ENCODE results near the gene COQ5. TPM values are rescaled to one million over a fixed set of nuclear protein-coding genes. Genes with fewer than 3 reads are reported as not detected.
A peak's percentile ranks its signal among the peaks of the same experiment; 100 is the strongest.
"Not testable (repeated sequence)": the region's sequence is repeated elsewhere in the genome, so short reads cannot be mapped to it uniquely, and the experiment has no call there.

The COQ5 gene
- total RNA-seq, 1 donor from 2014 or later, result 42.9 TPM

DNA sequence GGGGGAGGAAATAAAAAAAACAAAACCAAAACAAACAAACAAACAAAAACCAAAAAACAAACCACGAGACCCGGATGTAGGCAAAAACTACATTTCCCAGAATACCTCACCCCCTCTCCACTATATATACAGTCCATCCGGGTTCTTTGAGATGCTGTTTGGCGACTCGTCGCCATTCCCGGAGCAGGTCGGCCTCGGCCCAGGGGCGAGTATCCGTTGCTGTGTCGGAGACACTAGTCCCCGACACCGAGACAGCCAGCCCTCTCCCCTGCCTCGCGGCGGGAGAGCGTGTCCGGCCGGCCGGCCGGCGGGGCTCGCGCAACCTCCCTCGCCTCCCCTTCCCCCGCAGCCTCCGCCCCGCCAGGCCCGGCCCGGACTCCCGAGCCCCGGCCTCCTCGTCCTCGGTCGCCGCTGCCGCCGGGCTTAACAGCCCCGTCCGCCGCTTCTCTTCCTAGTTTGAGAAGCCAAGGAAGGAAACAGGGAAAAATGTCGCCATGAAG, 5.3 kb upstream of the COQ5 start, which contains the start of gene RNF10:
TSS of gene RNF10 (plus strand) at position 154 of the 500 bp plus-strand sequence. CDS start 456 bp downstream, outside the sequence.
- intact Hi-C loops (cut with DNase I), result no loop called here
- DNase-seq (ENCODE audit: missing footprints), result peak; percentile 88

DNA sequence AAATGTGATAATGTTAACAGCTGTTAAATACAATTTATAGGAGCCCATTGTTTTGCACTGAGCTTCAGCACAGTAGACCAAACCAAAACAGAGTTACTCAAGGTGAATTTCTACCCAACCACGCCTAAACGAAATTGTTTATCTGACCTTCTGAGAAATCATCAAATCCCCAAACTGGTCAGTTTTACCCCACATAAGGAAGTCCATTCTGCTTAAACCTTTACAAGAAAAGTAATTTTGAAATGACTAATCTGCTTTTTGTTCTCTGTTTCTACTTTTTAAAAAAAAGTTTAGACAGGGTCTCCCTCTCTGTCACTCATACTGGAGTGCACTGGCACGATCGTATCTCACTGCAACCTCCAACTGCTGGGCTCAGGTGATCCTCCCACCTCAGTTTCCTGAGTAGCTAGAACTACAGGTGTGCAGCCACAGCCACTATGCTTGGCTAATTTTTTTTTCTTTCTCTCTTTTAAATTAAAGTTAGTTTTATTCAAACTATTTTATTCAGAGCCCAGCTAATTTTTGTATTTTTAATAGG, 3.8 kb upstream of the COQ5 start:
- ATAC-seq (no peak), DNase-seq (ENCODE audit: missing footprints) (no peak)
- intact Hi-C loops (cut with DNase I), result no loop called here

More for the DNA sequence above, 5.3 kb upstream of the COQ5 start, which contains the start of gene RNF10:
- ATAC-seq, result peak; percentile 75

- ATAC-seq; DNase-seq (ENCODE audit: missing footprints); intact Hi-C loops (cut with DNase I): not testable (repeated sequence)
Observed at GRCh38 chr12:120530418-120530761, 1.4 kb upstream of the COQ5 start.

GRCh38 chr12:120529641-120530417, 871 bp upstream of the COQ5 start:
- intact Hi-C loops (cut with DNase I), result loop anchor here (2.0 to 5.0 kb wide), 3 partner anchors 51 to 157 kb away; partner anchors contain the start of genes COX6A1, MLEC and POP5
- ATAC-seq (no peak), DNase-seq (ENCODE audit: missing footprints) (no peak)

DNA sequence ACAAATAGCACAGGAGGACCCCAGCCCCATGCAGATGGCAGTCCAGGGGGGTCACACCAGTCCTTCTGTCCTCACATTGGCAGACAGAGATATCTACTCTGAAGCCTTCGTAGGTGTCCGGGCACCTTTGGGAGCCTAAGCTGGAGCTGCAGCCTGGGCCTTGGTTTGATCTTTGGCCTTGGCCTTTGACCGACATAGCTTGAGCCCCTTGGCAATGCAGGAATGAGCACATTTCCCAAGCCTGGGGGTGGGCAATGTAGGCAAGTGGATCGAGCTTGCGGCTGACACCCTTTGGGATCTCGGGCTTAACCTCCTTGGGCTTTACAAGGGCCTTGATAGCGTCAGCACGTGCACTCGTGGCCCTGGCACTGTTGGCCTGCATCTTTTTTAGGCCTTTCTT, 6.4 kb downstream of the COQ5 start:
- intact Hi-C loops (cut with DNase I), result no loop called here
- DNase-seq (ENCODE audit: missing footprints) (no peak), ATAC-seq (no peak)

GRCh38 chr12:120519324-120519723, 9.6 kb downstream of the COQ5 start:
- ATAC-seq; intact Hi-C loops (cut with DNase I); DNase-seq (ENCODE audit: missing footprints): not testable (repeated sequence)

DNA sequence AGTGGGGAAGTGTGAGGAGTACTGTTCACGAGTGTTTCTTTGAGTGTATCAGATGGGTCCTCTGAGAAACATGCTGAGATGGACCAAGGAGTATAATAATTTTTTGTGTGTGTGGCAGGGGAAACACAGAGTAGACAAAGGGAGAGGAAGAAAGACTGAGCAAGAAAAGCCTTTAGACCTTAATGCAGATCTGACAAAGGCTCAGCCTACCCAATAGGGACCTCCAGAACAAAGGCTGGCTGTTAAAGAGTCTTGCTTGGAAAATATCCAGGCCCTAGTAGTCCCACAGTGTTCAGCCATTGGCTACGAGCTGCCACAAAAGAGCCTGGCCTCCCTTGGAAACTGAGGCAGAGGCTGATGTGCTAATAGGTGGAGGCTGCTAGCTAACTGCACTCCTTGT, 13.5 kb downstream of the COQ5 start:
- intact Hi-C loops (cut with DNase I), result no loop called here
- DNase-seq (ENCODE audit: missing footprints), result no peak
- ATAC-seq, result no peak

DNA sequence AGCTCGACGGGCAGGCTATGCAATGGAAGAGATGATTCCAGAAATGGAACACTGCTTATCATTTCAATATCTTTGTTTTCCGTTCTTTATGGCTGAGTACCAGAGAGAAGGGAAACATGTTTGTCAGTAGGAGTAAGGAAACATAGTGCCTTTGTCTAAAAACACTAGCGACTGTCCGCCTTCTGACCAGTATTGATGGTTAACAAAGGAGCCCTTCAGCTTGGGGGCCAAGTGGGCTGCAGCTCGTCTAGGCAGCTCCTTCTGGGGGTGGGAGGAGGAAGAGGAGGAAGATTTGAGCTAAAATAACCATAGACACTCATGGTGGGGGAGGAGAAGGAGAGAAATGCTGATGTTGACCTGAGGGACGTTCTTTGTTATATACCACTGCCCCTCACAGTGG, 15.0 kb downstream of the COQ5 start:
- intact Hi-C loops (cut with DNase I), result no loop called here
- DNase-seq (ENCODE audit: missing footprints), result no peak
- no peak for ATAC-seq

DNA sequence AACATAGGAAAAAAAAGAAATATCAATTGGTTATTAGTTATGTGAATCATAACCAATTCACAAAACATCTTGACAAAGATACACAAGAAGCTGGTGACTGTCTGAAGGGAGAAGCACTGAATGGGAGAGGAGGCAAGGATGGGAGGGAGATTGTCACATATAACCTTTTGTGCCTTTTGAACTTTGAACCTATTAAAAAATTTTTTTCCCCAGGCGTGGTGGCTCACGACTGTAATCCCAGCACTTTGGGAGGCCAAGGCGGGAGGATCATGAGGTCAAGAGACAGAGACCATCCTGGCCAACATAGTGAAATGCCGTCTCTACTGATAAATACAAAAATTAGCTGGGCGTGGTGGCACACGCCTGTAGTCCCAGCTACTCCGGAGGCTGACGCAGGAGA, 20.4 kb downstream of the COQ5 start:
- DNase-seq (ENCODE audit: missing footprints) (no peak), ATAC-seq (no peak)
- intact Hi-C loops (cut with DNase I), result no loop called here

- ATAC-seq (no peak), DNase-seq (ENCODE audit: missing footprints) (no peak)
- intact Hi-C loops (cut with DNase I), result no loop called here
Observed at GRCh38 chr12:120504587-120504986, 24.4 kb downstream of the COQ5 start.

GRCh38 chr12:120500581-120500980, 28.4 kb downstream of the COQ5 start:
- DNase-seq (ENCODE audit: missing footprints) (no peak), ATAC-seq (no peak)
- intact Hi-C loops (cut with DNase I), result no loop called here

DNA sequence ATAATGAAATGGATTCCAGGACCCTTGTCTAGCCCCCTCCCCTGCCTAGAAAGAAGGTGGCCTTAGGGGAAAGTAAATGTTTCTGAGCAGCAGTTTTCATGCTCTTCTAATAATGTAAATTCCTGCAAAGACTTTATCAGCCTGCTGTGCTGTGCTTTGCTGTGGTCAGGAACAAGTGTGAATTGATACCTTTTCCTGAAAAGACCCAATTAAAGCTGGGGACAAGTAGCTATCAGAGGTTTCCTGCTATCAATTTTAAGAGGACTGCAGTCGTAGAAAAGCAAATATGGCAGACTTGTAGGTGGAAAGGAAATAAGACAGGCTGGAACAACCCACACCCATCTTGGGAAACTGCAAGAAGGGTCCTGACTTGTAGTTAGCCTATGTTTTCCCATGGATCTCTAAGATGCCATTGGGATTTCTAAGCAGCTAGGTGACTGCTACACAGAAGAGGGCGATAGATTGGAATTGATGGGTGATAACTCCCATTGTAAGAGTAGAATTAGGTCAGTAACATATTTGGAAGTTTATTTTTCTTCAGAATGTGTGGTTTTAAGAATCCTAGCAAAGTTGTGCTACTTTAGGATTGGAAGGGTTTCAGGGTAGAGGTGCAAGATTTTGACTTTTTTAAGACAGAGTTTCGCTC, 30.0 kb downstream of the COQ5 start:
- no peak for ATAC-seq
- no peak for DNase-seq (ENCODE audit: missing footprints)
- intact Hi-C loops (cut with DNase I), result loop anchor here (5.0 kb wide), 1 partner anchor 52 kb away; the partner anchor contains the start of genes GATC and TRIAP1

DNA sequence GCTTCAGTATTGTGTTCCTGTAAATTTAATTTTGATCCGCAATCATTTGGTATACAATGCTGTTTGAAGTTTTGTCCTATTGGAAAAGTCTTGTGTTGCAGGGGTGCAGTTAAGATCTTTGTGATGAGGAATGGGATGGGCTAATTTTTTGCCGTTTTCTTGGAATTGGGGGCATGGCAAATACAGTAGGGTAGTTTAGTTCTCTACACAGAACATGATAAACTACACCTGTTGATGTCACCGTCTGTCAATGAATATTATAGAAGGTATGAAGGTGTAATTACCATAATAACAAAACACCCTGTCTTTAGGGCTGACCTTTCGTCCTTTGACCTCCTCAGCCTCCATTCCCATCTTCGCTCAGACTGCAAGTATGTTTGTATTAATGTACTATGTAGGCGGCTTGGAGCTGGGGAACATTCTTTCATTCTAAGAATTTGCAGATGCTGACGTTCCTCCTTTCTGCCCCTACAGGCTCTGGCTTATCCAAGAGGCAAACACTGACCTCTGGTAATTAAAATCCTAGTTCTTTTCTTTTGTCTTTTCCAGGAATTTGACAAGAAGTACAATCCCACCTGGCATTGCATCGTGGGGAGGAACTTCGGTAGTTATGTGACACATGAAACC, 31.3 kb downstream of the COQ5 start:
- no peak for ATAC-seq
- DNase-seq (ENCODE audit: missing footprints), result no peak
- intact Hi-C loops (cut with DNase I), result loop anchor here (5.0 kb wide), 1 partner anchor 50 kb away; the partner anchor contains the start of genes GATC and TRIAP1

DNA sequence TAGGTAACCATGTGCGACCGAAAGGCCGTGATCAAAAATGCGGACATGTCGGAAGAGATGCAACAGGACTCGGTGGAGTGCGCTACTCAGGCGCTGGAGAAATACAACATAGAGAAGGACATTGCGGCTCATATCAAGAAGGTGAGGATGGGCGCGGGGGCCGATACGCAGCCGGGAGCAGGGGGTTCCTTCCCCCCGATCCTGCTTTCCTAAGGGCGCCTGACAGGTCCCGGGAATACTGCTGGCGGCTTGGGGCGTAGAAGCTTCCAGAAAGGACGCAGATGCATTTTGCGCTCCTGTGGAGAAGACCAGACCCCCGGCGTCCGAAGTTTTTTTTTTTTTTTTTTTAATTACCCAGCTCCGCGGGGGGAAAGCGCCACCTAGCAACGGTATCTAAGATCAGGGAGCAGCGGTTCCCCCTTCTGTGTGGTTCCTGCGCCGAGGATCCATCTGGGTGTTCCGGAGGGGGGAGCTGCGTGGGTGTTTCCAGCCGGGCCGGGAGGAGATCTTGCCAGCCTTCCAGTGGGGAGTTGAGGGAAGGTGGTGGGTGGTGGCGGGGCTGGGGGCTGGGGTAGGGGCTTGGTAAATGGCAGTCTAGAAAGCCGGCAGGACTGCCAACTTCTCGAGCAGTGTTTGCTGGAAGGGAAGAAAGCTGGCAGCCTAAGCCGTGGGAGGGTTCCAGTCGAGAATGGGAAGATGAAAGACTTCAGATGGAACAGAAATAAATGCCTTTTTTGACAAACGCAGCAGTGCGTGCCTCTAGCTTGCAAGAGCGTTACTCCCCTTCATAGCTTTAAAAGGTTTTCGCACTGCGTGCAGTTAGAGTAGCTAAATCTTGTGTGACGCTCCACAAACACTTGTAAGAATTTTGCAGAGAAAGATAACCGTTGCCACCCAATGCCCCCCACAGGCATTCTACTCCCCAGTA, 32.3 kb downstream of the COQ5 start:
- intact Hi-C loops (cut with DNase I), result loop anchor here (1.0 to 5.0 kb wide), 2 partner anchors 27 to 49 kb away; partner anchors contain the start of genes GATC, SRSF9 and TRIAP1
- peak; percentile 69 for ATAC-seq
- peak; percentile 80 for DNase-seq (ENCODE audit: missing footprints)

- DNase-seq (ENCODE audit: missing footprints), result peak; percentile 97
- ATAC-seq, result peak; percentile 98
- intact Hi-C loops (cut with DNase I), result loop anchor here (1.0 to 5.0 kb wide), 2 partner anchors 27 to 49 kb away; partner anchors contain the start of genes GATC, SRSF9 and TRIAP1
Observed at GRCh38 chr12:120495731-120496412, 33.1 kb downstream of the COQ5 start, which contains the start of gene DYNLL1. DYNLL1 (plus strand) TSS chr12:120496113; CDS start chr12:120496422, 309 bp downstream.

GRCh38 chr12:120495186-120495730, 33.7 kb downstream of the COQ5 start:
- DNase-seq (ENCODE audit: missing footprints), result no peak
- no peak for ATAC-seq
- intact Hi-C loops (cut with DNase I), result loop anchor here (5.0 kb wide), 1 partner anchor 48 kb away; the partner anchor contains the start of genes GATC and TRIAP1
